ENCODE results near the gene SCYGR1. TPM values are rescaled to one million over a fixed set of nuclear protein-coding genes. Genes with fewer than 3 reads are reported as not detected.
"Not testable (repeated sequence)": the region's sequence is repeated elsewhere in the genome, so short reads cannot be mapped to it uniquely, and the experiment has no call there.

Gene SCYGR1
- total RNA-seq, 2 experiments from 2014 or later: not detected

DNA sequence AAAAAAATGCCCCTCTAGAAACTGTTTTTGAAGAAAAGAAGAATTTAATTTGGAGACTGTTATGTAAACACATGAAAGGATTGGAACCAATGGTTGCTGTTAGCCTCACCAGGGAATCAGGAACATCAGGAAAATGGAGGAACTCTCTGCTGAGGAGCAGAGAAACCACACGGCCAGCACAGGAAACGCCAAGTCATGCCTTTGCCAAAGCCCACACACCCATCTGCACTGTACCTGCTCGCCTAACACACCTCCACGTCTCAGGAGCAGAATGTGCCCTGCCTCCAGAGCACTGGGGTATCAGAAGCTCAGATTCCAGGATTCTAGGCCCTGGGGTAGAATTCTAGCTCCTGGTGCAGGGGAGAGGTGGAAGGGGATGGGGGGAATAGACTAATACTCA, 9.8 kb upstream of the SCYGR1 start:
- Mint-ChIP-seq H3K27me3 (ENCODE audit: low read depth) (peaks cover 2% of the 10 kb centered on the region), H3K27ac (no peak overlapping the region), H3K36me3 (ENCODE audit: low read depth) (no peaks in the 10 kb centered on the region), H3K4me3 (no peak overlapping the region), H3K9me3 (ENCODE audit: insufficient read depth) (no peaks in the 10 kb centered on the region), H3K4me1 (ENCODE audit: low read depth) (peaks cover 8% of the 10 kb centered on the region)
- ATAC-seq (no peak), DNase-seq (no peak)
- POLR2A ChIA-PET: no interaction called here
- CTCF ChIA-PET: no interaction called here

DNA sequence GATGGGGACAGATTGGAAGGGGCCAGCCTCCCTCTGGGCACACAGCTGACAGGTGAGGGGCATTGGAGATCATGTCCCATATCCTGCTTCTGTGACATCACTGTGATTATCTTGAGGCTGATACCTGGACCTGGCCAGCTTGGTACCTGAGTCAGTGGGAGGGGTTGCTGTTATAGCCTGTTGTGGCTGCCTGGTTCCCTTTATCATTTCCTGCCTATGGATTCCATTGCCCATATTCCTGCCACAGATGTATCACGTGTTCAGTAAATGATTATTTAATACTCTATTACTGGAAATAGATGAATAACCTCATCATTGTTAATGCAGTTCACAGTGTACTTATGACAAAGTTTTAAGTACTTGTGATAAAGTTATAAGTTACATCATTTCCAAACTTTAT, 7.8 kb upstream of the SCYGR1 start:
- CTCF ChIA-PET: interaction anchor here (1.3 kb wide), 1 partner anchor 10 kb away, joined by 7 read pairs; no protein-coding TSS in a partner anchor
- POLR2A ChIA-PET: no interaction called here
- no peaks in the 10 kb centered on the region for H3K27me3 Mint-ChIP-seq (ENCODE audit: low read depth)
- ATAC-seq: no peak
- no peak overlapping the region for H3K27ac Mint-ChIP-seq
- DNase-seq: no peak
- H3K36me3 Mint-ChIP-seq (ENCODE audit: low read depth): no peaks in the 10 kb centered on the region
- no peaks in the 10 kb centered on the region for H3K9me3 Mint-ChIP-seq (ENCODE audit: insufficient read depth)
- peaks cover 8% of the 10 kb centered on the region for H3K4me1 Mint-ChIP-seq (ENCODE audit: low read depth)
- no peak overlapping the region for H3K4me3 Mint-ChIP-seq

DNA sequence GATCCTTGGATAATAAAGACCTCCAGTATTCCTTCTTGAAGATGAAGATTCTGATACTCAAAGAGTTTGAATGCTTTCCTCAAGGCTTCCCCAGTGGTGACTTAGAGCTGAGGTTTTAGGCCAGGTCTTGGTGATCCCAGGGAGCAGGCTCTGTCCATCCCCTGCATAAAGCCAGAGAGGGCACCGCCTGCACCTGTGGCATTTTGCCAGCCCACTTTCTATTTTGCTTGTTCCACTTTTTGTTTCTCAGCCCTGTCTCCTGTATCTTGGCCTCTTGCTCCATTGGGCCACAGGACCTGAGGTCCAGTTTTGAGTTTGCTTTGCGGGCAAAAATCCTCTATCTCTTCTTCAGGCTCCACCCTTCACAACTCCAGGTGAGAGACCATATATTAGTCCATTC, 6.7 kb upstream of the SCYGR1 start:
- DNase-seq (no peak), ATAC-seq (no peak)
- Mint-ChIP-seq H3K27me3 (ENCODE audit: low read depth) (no peaks in the 10 kb centered on the region), H3K4me3 (no peak overlapping the region), H3K9me3 (ENCODE audit: insufficient read depth) (no peaks in the 10 kb centered on the region), H3K4me1 (ENCODE audit: low read depth) (peaks cover 8% of the 10 kb centered on the region), H3K36me3 (ENCODE audit: low read depth) (no peaks in the 10 kb centered on the region), H3K27ac (no peak overlapping the region)
- CTCF ChIA-PET: no interaction called here
- POLR2A ChIA-PET: no interaction called here

DNA sequence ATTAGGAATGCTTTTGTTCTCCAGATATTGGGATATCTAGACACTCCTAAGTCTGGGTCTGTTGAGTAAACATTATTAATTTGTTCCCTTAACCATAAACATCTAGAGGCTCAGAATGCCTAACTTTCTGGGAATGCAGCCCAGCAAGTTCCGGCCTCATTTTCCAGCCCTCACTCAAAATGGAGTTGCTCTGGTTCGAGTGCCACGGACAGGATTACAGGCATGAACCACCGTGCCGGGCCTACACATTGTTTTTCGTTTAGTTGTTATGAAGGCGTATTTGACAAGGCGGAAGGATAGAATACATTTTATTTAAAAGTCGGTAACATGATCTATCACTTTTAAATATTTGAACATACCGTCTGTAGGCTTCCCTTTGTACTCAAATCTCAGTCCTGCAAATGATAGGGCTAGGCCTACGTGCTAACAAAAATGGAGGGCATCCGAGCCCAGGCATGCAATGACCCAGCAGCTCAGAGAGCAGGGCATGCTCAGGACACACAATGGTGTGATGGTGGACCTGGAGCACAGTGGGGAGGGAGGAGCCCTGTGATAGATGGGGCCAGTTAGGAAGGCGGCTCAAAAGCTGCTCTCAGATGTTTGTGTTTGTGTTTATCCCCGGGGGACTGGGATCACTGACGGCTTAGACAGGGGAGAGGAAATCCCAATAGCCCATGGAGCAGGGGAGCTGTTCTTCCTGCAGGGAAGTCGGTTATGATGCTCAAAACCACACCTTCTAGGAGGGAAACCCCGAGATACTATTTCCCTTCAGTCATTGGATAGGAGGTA, 2.9 kb upstream of the SCYGR1 start:
- Mint-ChIP-seq H3K9me3 (ENCODE audit: insufficient read depth) (no peaks in the 10 kb centered on the region), H3K36me3 (ENCODE audit: low read depth) (no peaks in the 10 kb centered on the region), H3K4me1 (ENCODE audit: low read depth) (no peaks in the 10 kb centered on the region), H3K27ac (no peak overlapping the region), H3K4me3 (no peak overlapping the region), H3K27me3 (ENCODE audit: low read depth) (no peaks in the 10 kb centered on the region)
- ChIA-PET POLR2A (no interaction called here), CTCF (no interaction called here)
- DNase-seq (no peak), ATAC-seq (no peak)

DNA sequence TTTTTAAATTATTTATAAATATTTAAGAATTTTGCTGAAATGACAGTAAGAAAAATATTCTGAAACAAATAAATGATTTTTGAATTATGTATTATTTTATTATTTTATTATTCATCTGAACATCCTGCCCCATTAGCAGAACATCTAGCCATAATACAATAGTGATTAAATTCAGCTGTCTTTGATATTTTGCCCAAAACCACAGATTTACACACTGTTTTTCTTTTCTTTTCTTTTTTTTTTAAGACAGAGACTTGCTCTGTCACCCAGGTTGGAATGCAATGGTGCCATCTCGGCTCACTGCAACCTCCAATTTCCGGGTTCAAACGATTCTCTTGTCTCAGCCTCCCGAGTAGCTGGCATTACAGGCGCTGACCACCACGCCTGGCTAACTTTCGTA, 1.9 kb upstream of the SCYGR1 start:
- ChIA-PET CTCF (no interaction called here), POLR2A (no interaction called here)
- H3K4me1 Mint-ChIP-seq (ENCODE audit: low read depth): no peaks in the 10 kb centered on the region
- ATAC-seq: no peak
- no peaks in the 10 kb centered on the region for H3K27me3 Mint-ChIP-seq (ENCODE audit: low read depth)
- H3K36me3 Mint-ChIP-seq (ENCODE audit: low read depth): no peaks in the 10 kb centered on the region
- no peak for DNase-seq
- no peak overlapping the region for H3K27ac Mint-ChIP-seq
- H3K4me3 Mint-ChIP-seq: no peak overlapping the region
- H3K9me3 Mint-ChIP-seq (ENCODE audit: insufficient read depth): no peaks in the 10 kb centered on the region

DNA sequence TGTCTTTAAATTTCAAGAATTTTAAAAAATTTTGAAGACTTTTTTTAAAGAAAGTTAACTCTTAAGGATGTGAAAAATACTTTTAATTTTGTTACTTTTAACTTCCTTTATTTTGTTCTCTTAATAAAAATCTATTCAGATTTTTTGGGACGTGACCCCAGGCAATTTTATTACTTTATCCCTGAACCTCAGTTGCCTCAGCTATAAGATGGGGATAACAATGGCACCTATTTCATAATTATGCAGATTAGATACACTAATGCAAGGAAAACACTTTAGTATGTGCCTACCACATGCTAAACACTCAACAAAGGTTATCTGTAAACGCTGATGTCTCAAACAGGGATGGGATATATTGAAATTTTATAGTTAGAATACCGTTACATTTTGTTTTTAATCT, 1.5 kb upstream of the SCYGR1 start:
- Mint-ChIP-seq H3K27ac (no peak overlapping the region), H3K27me3 (ENCODE audit: low read depth) (no peaks in the 10 kb centered on the region), H3K4me3 (no peak overlapping the region), H3K9me3 (ENCODE audit: insufficient read depth) (no peaks in the 10 kb centered on the region), H3K4me1 (ENCODE audit: low read depth) (no peaks in the 10 kb centered on the region), H3K36me3 (ENCODE audit: low read depth) (no peaks in the 10 kb centered on the region)
- no peak for DNase-seq
- no peak for ATAC-seq
- POLR2A ChIA-PET: no interaction called here
- CTCF ChIA-PET: no interaction called here

DNA sequence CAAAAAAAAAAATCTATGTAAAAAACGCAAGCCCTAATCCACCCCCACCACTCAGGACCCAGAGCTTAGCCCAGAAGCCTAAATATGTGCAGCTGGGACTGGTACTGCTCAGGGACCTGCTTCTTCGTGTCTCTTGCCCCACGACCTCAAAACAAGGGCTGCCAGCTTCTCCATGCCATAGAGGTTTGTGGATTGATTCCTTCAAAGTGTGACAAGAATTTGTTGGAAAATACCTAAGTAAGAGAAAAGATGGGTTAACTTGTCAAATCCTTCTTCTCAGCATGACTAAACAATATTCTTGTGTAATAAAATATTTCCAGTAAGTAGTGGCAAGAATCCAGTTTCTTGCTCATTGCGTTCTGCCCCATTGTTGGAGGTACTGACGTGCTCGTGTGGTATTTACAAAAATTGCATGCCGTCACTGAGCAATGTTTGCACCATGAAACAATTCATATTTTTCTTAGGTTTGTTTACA, 825 bp upstream of the SCYGR1 start:
- Mint-ChIP-seq H3K4me3 (no peak overlapping the region), H3K36me3 (ENCODE audit: low read depth) (no peaks in the 10 kb centered on the region), H3K27me3 (ENCODE audit: low read depth) (no peaks in the 10 kb centered on the region), H3K4me1 (ENCODE audit: low read depth) (no peaks in the 10 kb centered on the region), H3K9me3 (ENCODE audit: insufficient read depth) (no peaks in the 10 kb centered on the region), H3K27ac (no peak overlapping the region)
- POLR2A ChIA-PET: no interaction called here
- ATAC-seq (no peak), DNase-seq (no peak)
- CTCF ChIA-PET: no interaction called here

DNA sequence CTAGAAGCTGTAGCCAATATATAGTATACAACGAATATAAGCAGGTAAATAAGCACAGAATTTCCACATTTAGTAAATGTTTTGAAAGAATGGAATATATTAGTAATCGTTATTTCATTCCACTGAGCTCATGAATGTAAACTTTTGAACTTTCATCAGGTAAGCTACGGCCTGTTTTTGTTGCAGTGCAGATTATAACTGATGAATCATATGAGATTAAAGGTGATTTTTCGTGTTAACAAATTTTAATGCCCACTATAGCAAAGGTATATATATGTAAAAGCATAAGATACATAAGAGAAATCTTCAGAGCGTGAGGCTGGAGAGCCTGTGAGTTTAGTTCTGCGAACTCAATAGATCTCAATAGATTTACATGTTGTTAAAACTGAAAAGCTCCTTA, 1.1 kb downstream of the SCYGR1 start:
- POLR2A ChIA-PET: no interaction called here
- no peaks in the 10 kb centered on the region for H3K27me3 Mint-ChIP-seq (ENCODE audit: low read depth)
- no peak for ATAC-seq

DNA sequence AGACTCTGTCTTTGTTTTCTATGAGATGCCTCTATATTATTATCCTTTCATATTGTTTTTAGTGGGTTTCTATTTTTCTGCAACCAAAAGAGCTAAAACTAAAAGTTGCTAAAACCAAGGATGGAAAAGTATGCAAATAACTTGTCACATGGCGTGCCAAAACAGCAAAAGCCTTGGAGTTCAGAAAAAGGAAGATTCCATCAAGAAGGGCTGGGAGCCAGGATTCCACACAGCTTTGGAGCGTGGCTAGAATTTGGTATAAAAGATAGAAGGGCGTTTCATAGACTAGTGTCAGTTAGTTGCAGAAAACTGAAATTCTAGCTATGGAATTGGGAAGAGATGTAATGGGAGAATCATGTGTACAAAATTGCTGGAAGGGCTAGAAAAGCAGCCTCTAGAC, 4.1 kb downstream of the SCYGR1 start:
- CTCF ChIA-PET: no interaction called here
- H3K27ac Mint-ChIP-seq: no peak overlapping the region
- H3K27me3 Mint-ChIP-seq (ENCODE audit: low read depth): no peaks in the 10 kb centered on the region
- DNase-seq (no peak), ATAC-seq (no peak)
- H3K4me3 Mint-ChIP-seq: no peak overlapping the region
- H3K9me3 Mint-ChIP-seq (ENCODE audit: insufficient read depth): no peaks in the 10 kb centered on the region
- H3K4me1 Mint-ChIP-seq (ENCODE audit: low read depth): no peaks in the 10 kb centered on the region
- POLR2A ChIA-PET: no interaction called here
- H3K36me3 Mint-ChIP-seq (ENCODE audit: low read depth): no peaks in the 10 kb centered on the region

More for the DNA sequence above, 1.1 kb downstream of the SCYGR1 start:
- Mint-ChIP-seq H3K27ac (no peak overlapping the region), H3K4me3 (no peak overlapping the region), H3K36me3 (ENCODE audit: low read depth) (no peaks in the 10 kb centered on the region), H3K4me1 (ENCODE audit: low read depth) (no peaks in the 10 kb centered on the region), H3K9me3 (ENCODE audit: insufficient read depth) (no peaks in the 10 kb centered on the region)
- CTCF ChIA-PET: no interaction called here
- no peak for DNase-seq

DNA sequence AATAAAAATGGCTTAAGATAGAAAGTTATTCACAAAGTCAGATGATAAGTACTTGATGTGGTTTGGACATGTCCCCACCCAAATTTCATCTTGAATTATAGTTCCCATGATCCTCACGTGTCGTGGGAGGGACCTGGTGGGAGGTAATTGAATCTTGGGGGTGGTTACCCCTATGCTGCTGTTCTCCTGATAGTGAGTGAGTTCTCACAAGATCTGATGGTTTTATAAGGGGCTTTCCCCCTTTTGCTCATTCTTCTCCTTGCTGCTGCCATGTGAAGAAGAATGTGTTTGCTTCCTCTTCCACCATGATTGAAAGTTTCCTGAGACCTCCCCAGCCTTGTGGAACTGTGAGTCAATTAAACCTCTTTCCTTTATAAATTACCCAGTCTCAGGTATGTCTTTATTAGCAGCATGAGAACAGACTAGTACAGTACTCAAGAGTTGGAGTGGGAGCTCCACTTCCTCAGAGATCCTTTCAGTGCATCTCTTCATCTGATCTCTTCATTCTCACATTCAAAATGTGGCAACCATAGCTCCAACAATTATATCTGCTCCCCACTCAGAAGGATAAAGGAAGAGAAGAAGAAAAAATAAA, 5.4 kb downstream of the SCYGR1 start:
- H3K4me3 Mint-ChIP-seq; H3K36me3 Mint-ChIP-seq (ENCODE audit: low read depth); CTCF ChIA-PET; H3K27me3 Mint-ChIP-seq (ENCODE audit: low read depth); H3K27ac Mint-ChIP-seq; DNase-seq; ATAC-seq; H3K9me3 Mint-ChIP-seq (ENCODE audit: insufficient read depth); H3K4me1 Mint-ChIP-seq (ENCODE audit: low read depth); POLR2A ChIA-PET: not testable (repeated sequence)

DNA sequence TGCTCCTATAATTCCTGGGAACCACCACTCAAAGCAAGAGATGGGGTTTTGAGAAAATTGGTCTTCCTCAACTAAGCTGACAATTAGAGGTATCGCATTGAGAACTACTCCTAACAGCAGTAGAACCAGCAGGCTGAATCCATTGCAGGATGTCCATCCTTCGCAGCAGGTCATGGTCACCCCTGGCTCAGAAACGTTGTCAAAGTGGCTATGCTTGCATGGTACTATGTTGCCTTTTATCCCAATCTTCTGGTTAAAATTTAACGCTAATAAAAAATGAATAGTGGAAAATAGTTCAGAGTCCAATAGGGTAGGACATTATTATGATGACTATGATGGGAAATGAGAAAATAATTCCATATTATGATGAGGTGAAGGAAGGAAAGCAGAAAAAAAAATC, 8.7 kb downstream of the SCYGR1 start, which contains the start of gene TM4SF20:
Gene TM4SF20, minus strand, starts transcription at position 212 of the 400 bp plus-strand sequence. Its CDS starts 38 bp downstream, at position 174.
- Mint-ChIP-seq H3K27ac (no peak within 1 kb of the TSS), H3K36me3 (ENCODE audit: low read depth) (no peaks in the 10 kb centered on the region), H3K27me3 (ENCODE audit: low read depth) (peaks cover 5% of the 10 kb centered on the region), H3K4me1 (ENCODE audit: low read depth) (peaks cover 4% of the 10 kb centered on the region), H3K9me3 (ENCODE audit: insufficient read depth) (no peaks in the 10 kb centered on the region), H3K4me3 (no peak within 1 kb of the TSS)
- DNase-seq: no peak
- POLR2A ChIA-PET: no interaction called here
- ATAC-seq: no peak
- CTCF ChIA-PET: interaction anchor here (1.5 kb wide), 1 partner anchor 14 kb away, joined by 4 read pairs; no protein-coding TSS in a partner anchor

DNA sequence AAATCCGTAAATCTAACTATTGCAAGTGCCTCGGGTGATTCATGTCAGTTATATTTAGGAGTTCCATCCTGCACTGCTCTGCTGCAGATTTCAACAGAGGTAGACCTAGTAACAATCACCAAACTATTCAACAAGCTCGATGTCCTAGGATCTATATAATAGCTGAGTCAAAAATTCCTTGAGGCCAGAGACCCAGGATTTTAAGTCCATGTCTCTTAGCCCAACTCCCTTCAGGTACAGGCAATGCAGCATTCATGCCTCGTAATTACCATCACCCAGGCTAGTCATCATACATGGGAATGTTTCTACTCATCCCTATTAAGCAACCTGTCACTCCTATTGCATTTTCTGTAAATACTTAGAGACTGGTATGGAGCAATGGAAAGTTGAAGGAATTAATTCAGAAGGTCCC, 9.4 kb downstream of the SCYGR1 start:
- CTCF ChIA-PET: interaction anchor here (1.5 kb wide), 1 partner anchor 14 kb away, joined by 4 read pairs; no protein-coding TSS in a partner anchor
- H3K4me1 Mint-ChIP-seq (ENCODE audit: low read depth): peaks cover 4% of the 10 kb centered on the region
- no peak overlapping the region for H3K4me3 Mint-ChIP-seq
- no peaks in the 10 kb centered on the region for H3K9me3 Mint-ChIP-seq (ENCODE audit: insufficient read depth)
- no peak overlapping the region for H3K27ac Mint-ChIP-seq
- POLR2A ChIA-PET: no interaction called here
- no peak for ATAC-seq
- H3K36me3 Mint-ChIP-seq (ENCODE audit: low read depth): no peaks in the 10 kb centered on the region
- no peak for DNase-seq
- peaks cover 5% of the 10 kb centered on the region for H3K27me3 Mint-ChIP-seq (ENCODE audit: low read depth)

Data from activated CD8-positive, alpha-beta T cell treated with anti-CD3 and anti-CD28 coated beads, Interleukin-2, amount 10 ng/mL, durations not matched to agents 7 days and 5 days (primary cell).